ENCODE measurements around the gene IRAK2. TPM values are rescaled to one million over a fixed set of nuclear protein-coding genes. Genes with fewer than 3 reads are reported as not detected.
"Not testable (repeated sequence)": the region's sequence is repeated elsewhere in the genome, so short reads cannot be mapped to it uniquely, and the experiment has no call there.

The IRAK2 gene
- total RNA-seq, 6 donors from 2014 or later = 3.1 to 10.2 (median 7.1) TPM

DNA sequence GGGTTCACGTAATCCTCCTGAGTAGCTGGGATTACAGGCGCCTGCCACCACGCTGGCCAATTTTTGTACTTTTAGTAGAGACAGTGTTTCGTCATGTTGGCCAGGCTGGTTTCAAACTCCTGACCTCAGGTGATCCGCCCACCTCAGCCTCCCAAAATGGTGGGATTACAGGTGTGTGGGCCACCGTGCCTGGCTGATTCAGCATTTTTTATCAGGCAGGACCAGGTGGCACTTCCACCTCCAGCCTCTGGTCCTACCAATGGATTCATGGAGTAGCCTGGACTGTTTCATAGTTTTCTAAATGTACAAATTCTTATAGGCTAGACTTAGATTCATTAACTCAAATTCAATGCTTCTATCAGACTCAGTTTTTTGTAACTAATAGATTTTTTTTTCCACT is 13.7 kb upstream of the IRAK2 start:
- DNase-seq (no peak), ATAC-seq (ENCODE audit: low FRiP score in 2 of 2) (no peak)
- peaks cover 0 to 15% (median 3%) of the 10 kb centered on the region in 4 donors for H3K4me1 ChIP-seq
- H3K27ac ChIP-seq = no peak overlapping the region
- WGBS, 2 donors = 79 to 82% methylated on average over 6 of the region's 6 CpGs
- no peaks in the 10 kb centered on the region for H3K9me3 ChIP-seq
- TF ChIP-seq EP300 (IDR thresholded peaks at IDR 0.05) = no peak
- no peak for TF ChIP-seq POLR2A (IDR thresholded peaks at IDR 0.05)
- no peak for TF ChIP-seq POLR2AphosphoS5 (IDR thresholded peaks at IDR 0.05)
- TF ChIP-seq, protein P1, sequence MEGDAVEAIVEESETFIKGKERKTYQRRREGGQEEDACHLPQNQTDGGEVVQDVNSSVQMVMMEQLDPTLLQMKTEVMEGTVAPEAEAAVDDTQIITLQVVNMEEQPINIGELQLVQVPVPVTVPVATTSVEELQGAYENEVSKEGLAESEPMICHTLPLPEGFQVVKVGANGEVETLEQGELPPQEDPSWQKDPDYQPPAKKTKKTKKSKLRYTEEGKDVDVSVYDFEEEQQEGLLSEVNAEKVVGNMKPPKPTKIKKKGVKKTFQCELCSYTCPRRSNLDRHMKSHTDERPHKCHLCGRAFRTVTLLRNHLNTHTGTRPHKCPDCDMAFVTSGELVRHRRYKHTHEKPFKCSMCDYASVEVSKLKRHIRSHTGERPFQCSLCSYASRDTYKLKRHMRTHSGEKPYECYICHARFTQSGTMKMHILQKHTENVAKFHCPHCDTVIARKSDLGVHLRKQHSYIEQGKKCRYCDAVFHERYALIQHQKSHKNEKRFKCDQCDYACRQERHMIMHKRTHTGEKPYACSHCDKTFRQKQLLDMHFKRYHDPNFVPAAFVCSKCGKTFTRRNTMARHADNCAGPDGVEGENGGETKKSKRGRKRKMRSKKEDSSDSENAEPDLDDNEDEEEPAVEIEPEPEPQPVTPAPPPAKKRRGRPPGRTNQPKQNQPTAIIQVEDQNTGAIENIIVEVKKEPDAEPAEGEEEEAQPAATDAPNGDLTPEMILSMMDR (IDR thresholded peaks at IDR 0.05) = no peak
- H3K27me3 ChIP-seq = no peaks in the 10 kb centered on the region
- no peak overlapping the region for H3K4me3 ChIP-seq
- peaks cover 27 to 86% (median 58%) of the 10 kb centered on the region in 4 donors for H3K36me3 ChIP-seq

DNA sequence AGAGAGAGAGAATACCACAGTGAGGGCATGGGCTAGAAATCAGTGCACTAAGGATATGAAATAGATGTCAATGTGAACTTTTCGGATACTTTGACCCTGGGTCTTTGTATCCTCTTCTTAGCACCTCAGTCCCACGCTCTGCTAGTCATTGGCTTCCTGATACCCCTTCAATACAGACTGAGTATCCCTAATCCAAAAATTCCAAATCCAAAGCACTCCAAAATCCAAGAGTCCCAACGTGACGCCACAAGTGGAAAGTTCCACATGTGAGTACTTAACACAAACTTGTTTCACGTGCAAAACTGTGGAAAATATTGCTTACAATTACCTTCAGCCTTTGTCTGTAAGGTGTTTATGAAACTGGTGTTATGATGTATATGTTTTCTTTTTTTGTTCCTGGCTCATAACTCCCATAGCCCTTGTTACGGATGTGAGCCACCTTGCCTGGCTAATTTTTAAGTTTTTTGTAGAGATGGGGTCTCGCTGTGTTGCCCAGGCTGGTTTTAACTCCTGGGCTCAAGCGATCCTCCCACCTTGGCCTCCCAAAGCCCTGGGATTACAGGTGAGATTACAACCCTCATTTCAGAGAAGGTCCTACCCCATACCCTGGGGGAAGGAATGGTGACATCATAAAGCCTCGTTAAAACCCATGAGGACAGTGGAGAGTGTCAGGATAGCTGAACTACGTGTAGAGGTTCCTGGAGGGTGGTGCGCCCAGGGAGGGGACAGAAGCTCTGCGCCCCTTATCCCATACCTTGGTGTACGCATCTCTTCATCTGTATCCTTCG is 10.2 kb upstream of the IRAK2 start:
- Histone ChIP-seq H3K9me3 (no peaks in the 10 kb centered on the region), H3K4me1 (no peaks in the 10 kb centered on the region), H3K27me3 (no peaks in the 10 kb centered on the region), H3K4me3 (no peak overlapping the region), H3K36me3 (peaks cover 27 to 55% (median 39%) of the 10 kb centered on the region in 4 donors), H3K27ac (no peak overlapping the region)
- TF ChIP-seq, protein P1 (IDR thresholded peaks at IDR 0.05) = no peak
- TF ChIP-seq EP300 (IDR thresholded peaks at IDR 0.05) = no peak
- TF ChIP-seq POLR2A (IDR thresholded peaks at IDR 0.05) = no peak
- TF ChIP-seq POLR2AphosphoS5 (IDR thresholded peaks at IDR 0.05) = no peak
- 92 to 93% methylated on average over 14 of the region's 14 CpGs for WGBS, 2 donors
- ATAC-seq (ENCODE audit: low FRiP score in 2 of 2) (no peak), DNase-seq (no peak)

DNA sequence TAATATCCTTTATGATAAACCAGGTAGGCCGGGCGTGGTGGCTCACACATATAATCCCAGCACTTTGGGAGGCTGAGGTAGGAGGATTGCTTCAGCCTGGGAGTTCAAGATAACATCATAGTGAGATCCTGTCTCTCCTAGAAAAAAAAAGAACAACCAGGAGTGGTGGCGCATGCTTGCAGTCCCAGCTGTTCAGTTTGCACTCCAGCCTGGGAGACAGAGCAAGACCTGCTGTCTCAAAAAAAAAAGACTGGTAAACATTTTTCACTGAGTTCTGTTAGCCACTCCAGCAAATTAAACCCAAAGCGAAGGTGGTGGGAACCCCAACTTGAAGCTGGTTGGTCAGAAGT is 9.6 kb upstream of the IRAK2 start:
- Histone ChIP-seq H3K27ac (no peak overlapping the region), H3K4me1 (no peaks in the 10 kb centered on the region), H3K4me3 (no peak overlapping the region), H3K9me3 (no peaks in the 10 kb centered on the region), H3K36me3 (peaks cover 25 to 49% (median 33%) of the 10 kb centered on the region in 4 donors), H3K27me3 (no peaks in the 10 kb centered on the region)
- ATAC-seq (ENCODE audit: low FRiP score in 2 of 2) = no peak
- 88 to 90% methylated on average over 4 of the region's 4 CpGs for WGBS, 2 donors
- TF ChIP-seq POLR2A (IDR thresholded peaks at IDR 0.05) (no peak), EP300 (IDR thresholded peaks at IDR 0.05) (no peak), POLR2AphosphoS5 (IDR thresholded peaks at IDR 0.05) (no peak)
- TF ChIP-seq, protein P1 (IDR thresholded peaks at IDR 0.05) = no peak
- no peak for DNase-seq

DNA sequence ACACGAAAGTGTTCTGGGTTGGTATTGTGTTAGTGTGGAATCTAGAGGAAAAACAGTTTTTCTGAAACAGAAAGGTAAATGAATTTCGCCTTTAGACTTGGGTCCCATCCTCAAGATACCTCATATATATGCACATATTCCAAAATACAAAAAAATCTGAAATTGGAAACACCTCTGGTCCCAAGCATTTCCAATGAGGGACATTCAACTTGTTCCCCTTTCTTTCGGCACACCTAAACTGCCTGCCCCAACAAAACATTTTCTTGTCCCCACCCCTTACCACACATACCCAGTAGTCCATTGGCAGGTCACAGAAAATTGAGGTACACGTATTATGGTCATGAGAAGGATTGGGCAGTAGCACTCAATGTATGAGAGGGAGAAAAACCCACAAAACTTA is 9.1 kb upstream of the IRAK2 start:
- DNase-seq (no peak), ATAC-seq (ENCODE audit: low FRiP score in 2 of 2) (no peak)
- no peak overlapping the region for H3K4me3 ChIP-seq
- H3K27ac ChIP-seq = no peak overlapping the region
- peaks cover 19 to 44% (median 27%) of the 10 kb centered on the region in 4 donors for H3K36me3 ChIP-seq
- H3K9me3 ChIP-seq = no peaks in the 10 kb centered on the region
- H3K27me3 ChIP-seq = no peaks in the 10 kb centered on the region
- WGBS, 2 donors = 96% methylated on average over 4 of the region's 4 CpGs
- no peak for TF ChIP-seq POLR2A (IDR thresholded peaks at IDR 0.05)
- TF ChIP-seq POLR2AphosphoS5 (IDR thresholded peaks at IDR 0.05) = no peak
- TF ChIP-seq, protein P1 (IDR thresholded peaks at IDR 0.05) = no peak
- TF ChIP-seq EP300 (IDR thresholded peaks at IDR 0.05) = no peak
- no peaks in the 10 kb centered on the region for H3K4me1 ChIP-seq

DNA sequence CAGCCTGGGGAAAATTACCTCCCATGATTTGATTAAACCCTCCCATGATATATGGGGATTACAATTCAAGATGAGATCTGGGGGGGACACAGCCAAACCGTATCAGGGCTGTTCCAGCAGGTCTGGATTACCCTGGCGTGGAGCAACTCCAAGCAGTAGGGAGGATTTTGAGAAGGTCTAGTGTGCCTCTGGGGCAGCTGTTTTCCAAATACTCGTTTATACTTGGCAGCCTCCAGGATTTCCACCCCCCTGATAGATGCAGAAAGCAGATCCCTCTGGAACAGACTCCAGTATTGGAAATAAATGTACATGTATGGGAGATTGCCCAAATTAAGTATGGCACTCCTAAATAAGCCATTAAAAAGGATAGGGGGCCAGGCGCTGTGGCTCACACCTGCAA is 7.7 kb upstream of the IRAK2 start:
- no peak for DNase-seq

DNA sequence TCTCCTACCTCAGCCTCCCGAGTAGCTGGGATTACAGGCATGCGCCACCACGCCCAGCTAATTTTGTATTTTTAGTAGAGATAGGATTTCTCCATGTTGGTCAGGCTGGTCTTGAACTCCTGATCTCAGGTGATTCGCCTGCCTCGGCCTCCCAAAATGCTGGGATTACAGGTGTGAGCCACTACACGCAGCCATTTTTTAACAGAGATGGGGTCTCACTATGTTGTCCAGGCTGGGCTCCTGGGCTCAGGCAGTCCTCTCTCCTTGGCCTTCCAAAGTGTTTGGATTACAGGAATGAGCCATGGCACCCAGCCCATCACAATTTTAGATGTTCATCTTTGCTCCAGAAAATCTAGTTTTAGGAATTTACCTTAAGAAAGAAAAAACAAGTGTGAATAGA is 6.2 kb upstream of the IRAK2 start:
- ATAC-seq (ENCODE audit: low FRiP score in 2 of 2); H3K27me3 ChIP-seq; H3K9me3 ChIP-seq; H3K27ac ChIP-seq; H3K4me1 ChIP-seq; DNase-seq; H3K4me3 ChIP-seq: not testable (repeated sequence)
- peaks cover 0 to 15% (median 4%) of the 10 kb centered on the region in 4 donors for H3K36me3 ChIP-seq
- 95 to 98% methylated on average over 6 of the region's 6 CpGs for WGBS, 2 donors

More for the DNA sequence above, 7.7 kb upstream of the IRAK2 start:
- Histone ChIP-seq H3K27me3 (no peaks in the 10 kb centered on the region), H3K4me1 (no peaks in the 10 kb centered on the region), H3K27ac (no peak overlapping the region), H3K36me3 (peaks cover 10 to 30% (median 15%) of the 10 kb centered on the region in 4 donors), H3K4me3 (no peak overlapping the region), H3K9me3 (no peaks in the 10 kb centered on the region)
- TF ChIP-seq EP300 (IDR thresholded peaks at IDR 0.05) (no peak), POLR2A (IDR thresholded peaks at IDR 0.05) (no peak), POLR2AphosphoS5 (IDR thresholded peaks at IDR 0.05) (no peak)
- TF ChIP-seq, protein P1 (IDR thresholded peaks at IDR 0.05) = no peak
- ATAC-seq (ENCODE audit: low FRiP score in 2 of 2) = no peak
- WGBS, 2 donors = 70 to 79% methylated on average over 4 of the region's 4 CpGs
